Uterus (tissue), 4 donors: ENCODE data around the gene NUPR1. TPM values are rescaled to one million over a fixed set of nuclear protein-coding genes. Genes with fewer than 3 reads are reported as not detected.
"Not testable (repeated sequence)": the region's sequence is repeated elsewhere in the genome, so short reads cannot be mapped to it uniquely, and the experiment has no call there.

ENCODE experiments used
- DNase-seq, 2 donors: peaks; one replicate each; pipeline ENCODE4 v3.0.0-alpha.2; 2019 to 2020
- H3K27ac ChIP-seq, 2 donors: fragments of 200-600 bp; sonication (generic); 1 replicate in 1 of 2; 2 replicates in 1 of 2; pipeline ENCODE4 v1.5.1; 2016 to 2018
- H3K27me3 ChIP-seq, 2 donors: fragments of 200-600 bp; sonication (generic); one replicate each; pipeline ENCODE4 v1.5.1; 2018 to 2019; ENCODE audit warnings: control low read depth in 1 of 2
- H3K36me3 ChIP-seq, 2 donors: fragments of 200-600 bp; sonication (generic); one replicate each; pipeline ENCODE4 v1.5.1; 2019; ENCODE audit warnings: control low read depth in 1 of 2
- H3K4me1 ChIP-seq, 2 donors: fragments of 200-600 bp; sonication (generic); one replicate each; pipeline ENCODE4 v1.5.1; 2018 to 2019; ENCODE audit warnings: control low read depth in 1 of 2
- H3K4me3 ChIP-seq, 2 donors: fragments of 200-600 bp; sonication (generic); 1 replicate in 1 of 2; 2 replicates in 1 of 2; pipeline ENCODE4 v1.5.1; 2018 to 2019; ENCODE audit warnings: mild to moderate bottlenecking in 1 of 2
- H3K9me3 ChIP-seq, 2 donors: fragments of 200-600 bp; sonication (generic); one replicate each; pipeline ENCODE4 v1.5.1; 2019; ENCODE audit warnings: control low read depth in 1 of 2
- CTCF ChIP-seq, 4 experiments: fragments of 200-600 bp in 2 of 4; fragments of 450-650 bp in 2 of 4; sonication (generic) in 2 of 4; IDR thresholded peaks; one replicate each; pipeline ENCODE4 v1.5.1; 2016 to 2019; ENCODE audit warnings: antibody characterized with exemption in 4 of 4, mild to moderate bottlenecking in 2 of 4, moderate library complexity in 1 of 4
- POLR2A ChIP-seq, 2 donors: fragments of 450-650 bp; IDR thresholded peaks; one replicate each; pipeline ENCODE4 v1.6.1; 2016; ENCODE audit warnings: antibody characterized with exemption in 2 of 2, mild to moderate bottlenecking in 1 of 2, moderate library complexity in 1 of 2
- intact Hi-C: fragments of 100-400 bp; cut with DNase I; formaldehyde crosslinking; loops from one replicate; pipeline ENCODE4 v1.15.1; 2023; ENCODE audit warnings: low total_unique reads
- total RNA-seq, 4 donors: library from RNA; depleted of rRNA in 3 of 4; stranded (reverse); fragments of >200 nt in 3 of 4; gene quantifications; one replicate each; pipeline versions ENCODE4 v1.1.0 to v1.2.4, GENCODE V29; 2014 to 2023
- donor health status: DM: yes; HTN: yes; CAD: no.

The NUPR1 gene
- total RNA-seq, 4 donors from 2014 or later: 7.3 to 81.1 (median 18.4) TPM

DNA sequence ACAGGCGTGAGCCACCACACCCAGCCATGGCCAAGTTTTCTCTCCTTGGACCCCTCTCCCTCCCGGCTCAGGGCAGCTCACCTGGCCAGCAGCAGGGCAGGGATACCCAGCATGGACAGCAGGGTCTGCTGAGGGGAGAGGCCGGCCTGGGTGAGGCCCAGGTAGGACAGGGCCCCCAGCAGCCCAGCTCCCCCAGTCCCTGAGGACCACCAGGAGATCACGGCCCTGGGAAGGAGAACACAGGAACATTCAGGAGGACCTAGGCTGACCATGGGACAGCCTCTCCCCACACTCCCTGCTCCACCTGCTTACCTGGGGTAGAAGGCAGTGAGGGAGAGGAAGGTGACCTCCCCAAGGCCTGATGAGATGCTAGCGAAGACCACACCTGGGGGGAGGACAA, 52.5 kb downstream of the NUPR1 start:
- no peak overlapping the region for H3K4me3 ChIP-seq
- no peaks in the 10 kb centered on the region for H3K4me1 ChIP-seq
- intact Hi-C loops: no loop called here
- H3K36me3 ChIP-seq: no peaks in the 10 kb centered on the region
- no peaks in the 10 kb centered on the region for H3K9me3 ChIP-seq
- no peak for DNase-seq
- H3K27me3 ChIP-seq: no peaks in the 10 kb centered on the region
- TF ChIP-seq POLR2A (IDR thresholded peaks at IDR 0.05) (no peak), CTCF (IDR thresholded peaks at IDR 0.05) (no peak)
- H3K27ac ChIP-seq: no peak overlapping the region

- H3K36me3 ChIP-seq: not testable (repeated sequence)
Measured at GRCh38 chr16:28483361-28483760, 55.4 kb downstream of the NUPR1 start.

More at GRCh38 chr16:28483361-28483760, 55.4 kb downstream of the NUPR1 start:
- intact Hi-C loops, DNase-seq, H3K27ac ChIP-seq, H3K9me3 ChIP-seq, H3K4me1 ChIP-seq, H3K4me3 ChIP-seq, H3K27me3 ChIP-seq: not testable (repeated sequence)

Other genes with a start within 250 kb of the NUPR1 start
- 1 to 10 TPM in 1 of 4 donors, under 1 TPM in 2, not detected in 1; 0.26 to 1.2 (median 0.64) TPM for gene SBK1, start 246.4 kb downstream of the NUPR1 start, total RNA-seq
- gene NPIPB6, start 175.5 kb downstream of the NUPR1 start, total RNA-seq: 1 to 10 TPM in 2 of 4 donors, not detected in 2; 2.0 to 5.9 TPM
- gene EIF3CL, start 135.1 kb downstream of the NUPR1 start, total RNA-seq: 100 to 1,000 TPM in 1 of 4 donors, 10 to 100 TPM in 3; 42.6 to 151 (median 80.8) TPM
- gene NPIPB7, start 66.6 kb downstream of the NUPR1 start, total RNA-seq: under 1 TPM in 1 of 4 donors, not detected in 3; 0.73 TPM
- gene CLN3, start 46.9 kb downstream of the NUPR1 start, total RNA-seq: 10 to 100 TPM; 13.8 to 23.7 (median 18.3) TPM
- gene APOBR, start 44.3 kb downstream of the NUPR1 start, total RNA-seq: under 1 TPM; 0.07 to 0.49 (median 0.28) TPM
- gene IL27, start 32.1 kb downstream of the NUPR1 start, total RNA-seq: not detected
- gene SGF29, start 14.9 kb upstream of the NUPR1 start, total RNA-seq: 10 to 100 TPM; 13.2 to 45.3 (median 29.1) TPM
- gene SULT1A2, start 58.1 kb upstream of the NUPR1 start, total RNA-seq: under 1 TPM in 2 of 4 donors, not detected in 2; 0.41 to 0.46 TPM
- gene SULT1A1, start 71.1 kb upstream of the NUPR1 start, total RNA-seq: 10 to 100 TPM in 2 of 4 donors, 1 to 10 TPM in 2; 2.8 to 30.3 (median 8.5) TPM
- 1 to 10 TPM in 1 of 4 donors, not detected in 3; 8.1 TPM for gene NPIPB8, start 99.1 kb upstream of the NUPR1 start, total RNA-seq
- 100 to 1,000 TPM in 3 of 4 donors, 10 to 100 TPM in 1; 52.8 to 426 (median 286) TPM for gene EIF3C, start 172.5 kb upstream of the NUPR1 start, total RNA-seq
- gene NPIPB9, start 212.8 kb upstream of the NUPR1 start, total RNA-seq: 1 to 10 TPM; 2.4 to 9.8 (median 6.7) TPM